Natural killer cell (primary cell): ENCODE results near the gene KIAA0319L. TPM values are rescaled to one million over a fixed set of nuclear protein-coding genes. Genes with fewer than 3 reads are reported as not detected.

Experiments
- ATAC-seq, 3 donors: fragments of 150-1000 bp in 2 of 3; fragments of 200-7000 bp in 1 of 3; cut with Tn5 transposase; 1 replicate in 1 of 3; 2 replicates in 2 of 3; pipeline ENCODE4 v1.10.0; 2021; ENCODE audit warnings: mild to moderate bottlenecking in 2 of 3, moderate library complexity in 2 of 3
- DNase-seq, 2 donors: peaks; one replicate each; pipeline versions ENCODE4 v3.0.0 to v3.0.0-alpha.2; 2013 to 2021; ENCODE audit warnings: mixed read lengths in 1 of 2
- H3K27ac ChIP-seq: one replicate; pipeline ENCODE4 v1.5.1; 2013; ENCODE audit warnings: mild to moderate bottlenecking, low read length
- H3K27me3 ChIP-seq: one replicate; pipeline ENCODE4 v1.6.1; 2013; ENCODE audit warnings: low read length; ENCODE audit not compliant: control insufficient read depth, insufficient read depth
- H3K36me3 ChIP-seq: one replicate; pipeline ENCODE4 v1.6.1; 2013; ENCODE audit warnings: low read length; ENCODE audit not compliant: control insufficient read depth, insufficient read depth
- H3K4me1 ChIP-seq: one replicate; pipeline ENCODE4 v1.6.1; 2013; ENCODE audit warnings: low read length; ENCODE audit not compliant: control insufficient read depth, insufficient read depth
- H3K4me3 ChIP-seq: one replicate; pipeline ENCODE4 v1.5.1; 2013; ENCODE audit warnings: low read length
- H3K9me3 ChIP-seq: one replicate; pipeline ENCODE4 v1.6.1; 2013; ENCODE audit warnings: low read length; ENCODE audit not compliant: control insufficient read depth, insufficient read depth
- H3K27ac Mint-ChIP-seq, 2 donors: one replicate each; pipeline ENCODE4 v1.8.0; 2022; ENCODE audit warnings: mild to moderate bottlenecking in 2 of 2, mixed read lengths in 2 of 2, moderate library complexity in 1 of 2
- H3K27me3 Mint-ChIP-seq, 2 donors: one replicate each; pipeline ENCODE4 v1.8.0; 2022; ENCODE audit warnings: low read depth in 2 of 2, mixed read lengths in 2 of 2
- H3K36me3 Mint-ChIP-seq: one replicate; pipeline ENCODE4 v1.8.0; 2022; ENCODE audit warnings: mixed read lengths
- H3K4me1 Mint-ChIP-seq, 2 donors: one replicate each; pipeline ENCODE4 v1.8.0; 2022; ENCODE audit warnings: mixed read lengths in 2 of 2
- H3K4me3 Mint-ChIP-seq: one replicate; pipeline ENCODE4 v1.8.0; 2022; ENCODE audit warnings: mild to moderate bottlenecking, moderate library complexity, mixed read lengths
- H3K9me3 Mint-ChIP-seq, 2 donors: one replicate each; pipeline ENCODE4 v1.8.0; 2022; ENCODE audit warnings: mixed read lengths in 2 of 2
- WGBS: methylation state at CpG from one replicate; pipeline ENCODE4 v1.1.7; 2013; ENCODE audit warnings: missing lambda C conversion rate; ENCODE audit not compliant: insufficient coverage; 5-methylcytosine and 5-hydroxymethylcytosine counted together
- intact Hi-C: fragments of 100-400 bp; cut with micrococcal nuclease; formaldehyde crosslinking; loops from one replicate; pipeline ENCODE4 v1.14.2; 2022
- total RNA-seq, 4 donors: library from RNA; stranded (reverse); fragments of 120-200 nt in 1 of 4; gene quantifications; one replicate each; pipeline versions ENCODE4 v1.2.3 to v1.2.4, GENCODE V29; 2013 to 2022
- TF ChIP-seq, protein P1 (sequence below): fragments of 200-600 bp; IDR thresholded peaks from one replicate; pipeline ENCODE4 v1.8.0; 2022; ENCODE audit warnings: antibody characterized with exemption

KIAA0319L gene
- total RNA-seq, 3 donors from 2014 or later (not counting 1 experiment from before 2014, with no cell fraction given): 51.3 to 75.0 (median 64.8) TPM

DNA sequence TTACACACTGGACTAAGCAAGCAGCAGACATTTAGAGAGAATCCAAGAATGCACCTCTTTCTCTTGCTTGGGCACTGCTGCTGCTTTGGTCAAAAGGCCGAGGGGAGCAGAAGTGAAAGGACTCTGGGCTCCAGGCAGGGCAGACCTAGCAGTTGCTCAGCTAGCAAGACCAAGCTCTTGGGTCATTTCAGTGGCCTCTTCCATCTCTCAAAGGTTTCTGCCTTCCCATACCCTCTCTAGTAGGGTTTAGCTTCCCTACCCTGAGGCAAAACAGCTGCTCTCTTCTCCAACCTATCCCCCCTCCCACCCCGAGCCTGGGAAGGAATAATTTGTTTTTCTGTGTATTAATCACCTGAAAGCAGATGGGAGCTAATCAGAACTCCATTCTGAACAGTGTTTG is 41.7 kb upstream of the KIAA0319L start:
- Mint-ChIP-seq H3K4me3 (no peak overlapping the region), H3K36me3 (peaks cover 7% of the 10 kb centered on the region), H3K27ac (no peak overlapping the region), H3K9me3 (no peaks in the 10 kb centered on the region), H3K4me1 (peaks cover 0 to 10% of the 10 kb centered on the region in 2 donors), H3K27me3 (no peaks in the 10 kb centered on the region)
- no peak for ATAC-seq
- no peaks in the 10 kb centered on the region for H3K4me1 ChIP-seq
- no peaks in the 10 kb centered on the region for H3K9me3 ChIP-seq
- 97% methylated on average over 1 of the region's 2 CpGs for WGBS
- TF ChIP-seq, protein P1, sequence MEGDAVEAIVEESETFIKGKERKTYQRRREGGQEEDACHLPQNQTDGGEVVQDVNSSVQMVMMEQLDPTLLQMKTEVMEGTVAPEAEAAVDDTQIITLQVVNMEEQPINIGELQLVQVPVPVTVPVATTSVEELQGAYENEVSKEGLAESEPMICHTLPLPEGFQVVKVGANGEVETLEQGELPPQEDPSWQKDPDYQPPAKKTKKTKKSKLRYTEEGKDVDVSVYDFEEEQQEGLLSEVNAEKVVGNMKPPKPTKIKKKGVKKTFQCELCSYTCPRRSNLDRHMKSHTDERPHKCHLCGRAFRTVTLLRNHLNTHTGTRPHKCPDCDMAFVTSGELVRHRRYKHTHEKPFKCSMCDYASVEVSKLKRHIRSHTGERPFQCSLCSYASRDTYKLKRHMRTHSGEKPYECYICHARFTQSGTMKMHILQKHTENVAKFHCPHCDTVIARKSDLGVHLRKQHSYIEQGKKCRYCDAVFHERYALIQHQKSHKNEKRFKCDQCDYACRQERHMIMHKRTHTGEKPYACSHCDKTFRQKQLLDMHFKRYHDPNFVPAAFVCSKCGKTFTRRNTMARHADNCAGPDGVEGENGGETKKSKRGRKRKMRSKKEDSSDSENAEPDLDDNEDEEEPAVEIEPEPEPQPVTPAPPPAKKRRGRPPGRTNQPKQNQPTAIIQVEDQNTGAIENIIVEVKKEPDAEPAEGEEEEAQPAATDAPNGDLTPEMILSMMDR: no peak
- H3K27me3 ChIP-seq: no peaks in the 10 kb centered on the region
- intact Hi-C loops: no loop called here
- no peak overlapping the region for H3K27ac ChIP-seq
- no peak for DNase-seq
- no peak overlapping the region for H3K4me3 ChIP-seq
- H3K36me3 ChIP-seq: peaks cover 29% of the 10 kb centered on the region

DNA sequence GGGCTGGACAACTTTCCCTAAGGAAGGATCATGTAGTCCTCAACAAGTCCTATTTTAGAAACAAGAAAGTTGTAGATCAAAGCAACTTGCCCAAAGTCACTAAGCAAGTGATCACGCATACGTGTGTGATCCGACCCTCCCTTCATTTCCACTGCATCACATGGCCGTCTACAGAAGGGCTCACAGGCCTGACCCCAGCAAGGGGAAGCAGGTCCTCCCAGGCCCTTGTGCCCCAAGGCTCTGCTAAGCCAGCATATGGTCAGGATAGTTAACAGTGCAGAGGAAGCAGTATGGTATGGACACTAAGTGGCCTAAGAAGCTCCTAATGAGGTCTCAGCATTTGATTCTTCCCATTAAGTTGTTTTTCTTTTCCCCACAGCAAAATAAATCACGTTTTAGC is 40.7 kb upstream of the KIAA0319L start:
- TF ChIP-seq, protein P1: no peak
- H3K4me1 ChIP-seq: peaks cover 6% of the 10 kb centered on the region
- 95% methylated on average over 4 of the region's 5 CpGs for WGBS
- Mint-ChIP-seq H3K4me3 (no peak overlapping the region), H3K27ac (no peak overlapping the region), H3K27me3 (no peaks in the 10 kb centered on the region), H3K9me3 (no peaks in the 10 kb centered on the region), H3K4me1 (peaks cover 3 to 16% of the 10 kb centered on the region in 2 donors), H3K36me3 (peaks cover 7% of the 10 kb centered on the region)
- H3K36me3 ChIP-seq: peaks cover 20% of the 10 kb centered on the region
- no peaks in the 10 kb centered on the region for H3K9me3 ChIP-seq
- no peak for ATAC-seq
- H3K27ac ChIP-seq: no peak overlapping the region
- DNase-seq: no peak
- H3K27me3 ChIP-seq: no peaks in the 10 kb centered on the region
- no peak overlapping the region for H3K4me3 ChIP-seq
- intact Hi-C loops: no loop called here

DNA sequence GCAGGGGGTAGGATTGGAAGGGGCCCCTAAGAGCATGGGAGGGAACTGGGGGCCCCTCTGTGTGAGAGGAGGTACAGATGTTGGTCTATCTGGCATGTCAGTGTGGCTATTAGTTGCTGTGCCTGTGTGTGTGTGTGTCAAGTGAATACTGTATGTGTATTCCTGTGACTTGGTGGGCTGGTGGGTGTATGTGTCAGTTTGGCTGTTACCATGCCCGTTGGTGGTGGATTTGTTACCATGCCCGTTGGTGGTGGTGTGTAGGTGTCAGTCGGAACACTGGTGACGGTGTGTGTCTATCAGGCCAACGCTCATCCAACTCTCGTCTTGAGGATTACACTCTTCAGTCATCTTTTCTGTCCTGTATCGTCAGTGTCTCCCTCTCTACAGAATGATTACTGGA is 38.5 kb upstream of the KIAA0319L start:
- TF ChIP-seq, protein P1: no peak
- H3K27me3 Mint-ChIP-seq: no peaks in the 10 kb centered on the region
- Histone ChIP-seq H3K4me1 (peaks cover 13% of the 10 kb centered on the region), H3K4me3 (no peak overlapping the region), H3K27me3 (no peaks in the 10 kb centered on the region), H3K9me3 (no peaks in the 10 kb centered on the region), H3K27ac (no peak overlapping the region), H3K36me3 (peaks cover 14% of the 10 kb centered on the region)
- intact Hi-C loops: no loop called here
- no peak overlapping the region for H3K4me3 Mint-ChIP-seq
- ATAC-seq (no peak), DNase-seq (no peak)
- peak overlapping the region; percentile 8 to 13 for H3K27ac Mint-ChIP-seq
- H3K4me1 Mint-ChIP-seq: peaks cover 6 to 26% of the 10 kb centered on the region in 2 donors
- H3K36me3 Mint-ChIP-seq: peaks cover 7% of the 10 kb centered on the region
- WGBS: 99% methylated on average over 7 of the region's 7 CpGs
- no peaks in the 10 kb centered on the region for H3K9me3 Mint-ChIP-seq
